ENCODE results near the gene EIF2S2.

Gene EIF2S2

DNA sequence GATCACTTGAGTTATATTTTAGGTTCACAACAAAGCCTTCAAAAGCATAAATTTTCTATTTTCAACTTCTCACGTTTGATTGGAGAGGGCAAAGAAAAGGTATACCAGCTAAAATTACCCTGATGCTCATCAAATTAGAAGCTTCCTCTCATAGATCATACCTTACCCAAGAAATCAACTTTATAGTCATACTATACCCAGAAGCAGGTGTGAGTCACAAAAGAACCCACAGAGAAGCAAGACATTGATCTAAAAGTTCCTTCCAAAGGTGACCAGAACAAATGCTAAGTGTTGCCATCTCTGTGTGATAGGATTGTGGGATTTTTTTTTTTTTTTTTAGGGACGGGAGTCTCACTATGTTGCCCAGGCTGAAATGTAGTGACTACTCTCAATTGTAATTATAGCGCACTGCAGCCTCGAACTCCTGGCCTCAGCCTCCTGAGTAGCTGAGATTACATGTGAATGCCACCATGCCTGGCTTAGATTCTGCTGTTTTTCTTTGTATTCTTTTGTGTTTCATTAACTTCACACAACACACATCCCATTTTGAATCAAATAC, 3.3 kb downstream of the EIF2S2 start:
- TF ChIP-seq ZNF384 (IDR thresholded peaks at IDR 0.05) (no peak), FOXK2 (IDR thresholded peaks at IDR 0.05) (no peak), NFRKB (IDR thresholded peaks at IDR 0.05) (no peak), L3MBTL2 (conservative IDR thresholded peaks at IDR 0.05) (no peak), HDGF (IDR thresholded peaks at IDR 0.05; ENCODE audit: borderline replicate concordance) (no peak), SP1 (IDR thresholded peaks at IDR 0.05) (no peak), ELF4 (IDR thresholded peaks at IDR 0.05) (no peak), FOXM1 (IDR thresholded peaks at IDR 0.05; ENCODE audit: borderline replicate concordance) (no peak), LEF1 (IDR thresholded peaks at IDR 0.05; ENCODE audit: borderline replicate concordance) (no peak), BHLHE40 (IDR thresholded peaks at IDR 0.05; ENCODE audit: borderline replicate concordance) (no peak), SUZ12 (IDR thresholded peaks at IDR 0.05) (no peak), ARNT (IDR thresholded peaks at IDR 0.05) (no peak), TARDBP (IDR thresholded peaks at IDR 0.05) (no peak), FOXA1 (IDR thresholded peaks at IDR 0.05) (no peak), CTBP1 (IDR thresholded peaks at IDR 0.05; ENCODE audit: borderline replicate concordance) (no peak)
- TF ChIP-seq, protein P1, sequence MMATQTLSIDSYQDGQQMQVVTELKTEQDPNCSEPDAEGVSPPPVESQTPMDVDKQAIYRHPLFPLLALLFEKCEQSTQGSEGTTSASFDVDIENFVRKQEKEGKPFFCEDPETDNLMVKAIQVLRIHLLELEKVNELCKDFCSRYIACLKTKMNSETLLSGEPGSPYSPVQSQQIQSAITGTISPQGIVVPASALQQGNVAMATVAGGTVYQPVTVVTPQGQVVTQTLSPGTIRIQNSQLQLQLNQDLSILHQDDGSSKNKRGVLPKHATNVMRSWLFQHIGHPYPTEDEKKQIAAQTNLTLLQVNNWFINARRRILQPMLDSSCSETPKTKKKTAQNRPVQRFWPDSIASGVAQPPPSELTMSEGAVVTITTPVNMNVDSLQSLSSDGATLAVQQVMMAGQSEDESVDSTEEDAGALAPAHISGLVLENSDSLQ (IDR thresholded peaks at IDR 0.05) = no peak
- CTCF ChIA-PET = interaction anchor here (0.7 kb wide), 1 partner anchor 172 kb away, joined by 6 read pairs; no protein-coding TSS in a partner anchor
- POLR2A ChIA-PET = interaction anchor here (1.3 to 1.5 kb wide), 2 partner anchors 8 to 14 kb away, joined by 4 to 6 read pairs; no protein-coding TSS in a partner anchor
- DNase-seq (ENCODE audit: extremely low spot score) = no peak

DNA sequence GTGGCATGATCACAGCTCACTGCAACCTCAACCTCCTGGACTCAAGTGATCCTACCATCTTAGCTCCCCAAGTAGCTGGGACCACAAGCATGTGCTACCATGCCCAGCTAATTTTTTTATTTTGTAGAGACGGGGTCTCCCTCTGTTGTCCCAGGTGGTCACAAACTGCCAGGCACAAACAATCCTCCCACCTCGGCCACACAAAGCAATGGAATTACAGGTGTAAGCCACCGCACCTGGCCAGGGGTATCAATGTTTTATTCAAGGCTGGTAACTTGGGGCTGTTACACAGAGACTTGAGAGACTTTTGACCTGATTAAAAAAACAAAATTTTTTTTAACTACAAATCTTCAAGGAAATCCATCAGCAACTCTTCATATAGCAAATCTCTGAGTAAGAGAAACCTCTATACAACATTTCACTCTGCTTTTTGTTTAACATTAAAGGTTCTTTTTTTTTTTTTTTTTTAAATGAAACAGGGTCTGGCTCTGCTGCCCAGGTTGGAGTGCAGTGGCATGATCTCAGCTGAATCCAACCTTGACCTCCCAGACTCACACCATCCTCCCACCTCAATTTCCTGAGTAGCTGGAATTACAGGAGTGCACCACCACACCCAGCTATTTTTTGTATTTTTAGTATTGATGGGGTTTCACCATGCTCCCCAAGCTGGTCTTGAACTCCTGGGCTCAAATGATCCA, 5.9 kb downstream of the EIF2S2 start:
- CTCF ChIA-PET = no interaction called here
- no peak for DNase-seq (ENCODE audit: extremely low spot score)
- POLR2A ChIA-PET = no interaction called here
- TF ChIP-seq L3MBTL2 (conservative IDR thresholded peaks at IDR 0.05) = no peak
- TF ChIP-seq FOXK2 (IDR thresholded peaks at IDR 0.05) = no peak
- no peak for TF ChIP-seq ELF4 (IDR thresholded peaks at IDR 0.05)
- no peak for TF ChIP-seq TARDBP (IDR thresholded peaks at IDR 0.05)
- no peak for TF ChIP-seq LEF1 (IDR thresholded peaks at IDR 0.05; ENCODE audit: borderline replicate concordance)
- TF ChIP-seq, protein P1 (IDR thresholded peaks at IDR 0.05) = no peak
- TF ChIP-seq HDGF (IDR thresholded peaks at IDR 0.05; ENCODE audit: borderline replicate concordance) = no peak
- no peak for TF ChIP-seq ARNT (IDR thresholded peaks at IDR 0.05)

- no peak for DNase-seq (ENCODE audit: extremely low spot score)
- TF ChIP-seq ZNF384 (IDR thresholded peaks at IDR 0.05) (no peak), FOXM1 (IDR thresholded peaks at IDR 0.05; ENCODE audit: borderline replicate concordance) (no peak), ELF4 (IDR thresholded peaks at IDR 0.05) (no peak)
- TF ChIP-seq, protein P1 (IDR thresholded peaks at IDR 0.05) = no peak
- CTCF ChIA-PET = no interaction called here
- POLR2A ChIA-PET = interaction anchor here (0.8 to 2.7 kb wide), 2 partner anchors 8 to 21 kb away, joined by 3 to 21 read pairs; partner anchors contain the start of gene EIF2S2
Observed at GRCh38 chr20:34104059-34104458, 8.0 kb downstream of the EIF2S2 start.

DNA sequence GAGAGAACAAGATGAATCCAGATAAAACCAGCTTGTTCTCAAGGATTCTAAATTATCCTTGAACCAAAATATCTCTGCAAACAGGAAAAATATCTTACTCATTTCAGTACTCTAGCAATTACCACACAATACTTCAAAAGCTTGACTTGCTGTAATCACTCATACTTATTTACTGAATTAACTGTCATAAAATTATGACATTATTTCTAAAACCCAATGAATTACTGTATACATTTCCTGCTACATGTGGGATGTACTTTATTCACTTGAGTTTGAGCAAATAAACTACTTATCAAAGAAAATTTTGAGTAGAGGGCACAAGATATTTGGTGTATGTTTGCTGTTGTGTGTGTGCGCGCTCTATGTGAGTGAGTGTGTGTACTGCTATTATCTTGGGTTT, 9.7 kb downstream of the EIF2S2 start:
- POLR2A ChIA-PET = interaction anchor here (2.7 kb wide), 1 partner anchor 10 kb away, joined by 21 read pairs; the partner anchor contains the start of gene EIF2S2
- no peak for DNase-seq (ENCODE audit: extremely low spot score)
- no peak for TF ChIP-seq ZNF384 (IDR thresholded peaks at IDR 0.05)
- TF ChIP-seq, protein P1 (IDR thresholded peaks at IDR 0.05) = no peak
- TF ChIP-seq NFRKB (IDR thresholded peaks at IDR 0.05) = no peak
- no peak for TF ChIP-seq LEF1 (IDR thresholded peaks at IDR 0.05; ENCODE audit: borderline replicate concordance)
- no peak for TF ChIP-seq SUZ12 (IDR thresholded peaks at IDR 0.05)
- TF ChIP-seq TARDBP (IDR thresholded peaks at IDR 0.05) = no peak
- TF ChIP-seq HDGF (IDR thresholded peaks at IDR 0.05; ENCODE audit: borderline replicate concordance) = no peak
- TF ChIP-seq ELF4 (IDR thresholded peaks at IDR 0.05) = no peak
- no peak for TF ChIP-seq L3MBTL2 (conservative IDR thresholded peaks at IDR 0.05)
- no peak for TF ChIP-seq ARNT (IDR thresholded peaks at IDR 0.05)
- TF ChIP-seq FOXM1 (IDR thresholded peaks at IDR 0.05; ENCODE audit: borderline replicate concordance) = no peak
- TF ChIP-seq BHLHE40 (IDR thresholded peaks at IDR 0.05; ENCODE audit: borderline replicate concordance) = no peak
- no peak for TF ChIP-seq FOXA1 (IDR thresholded peaks at IDR 0.05)
- TF ChIP-seq SP1 (IDR thresholded peaks at IDR 0.05) = no peak
- no peak for TF ChIP-seq FOXK2 (IDR thresholded peaks at IDR 0.05)
- TF ChIP-seq CTBP1 (IDR thresholded peaks at IDR 0.05; ENCODE audit: borderline replicate concordance) = no peak
- CTCF ChIA-PET = no interaction called here

- CTCF ChIA-PET = no interaction called here
- DNase-seq (ENCODE audit: extremely low spot score) = no peak
- TF ChIP-seq SP1 (IDR thresholded peaks at IDR 0.05) (no peak), NFRKB (IDR thresholded peaks at IDR 0.05) (no peak), HDGF (IDR thresholded peaks at IDR 0.05; ENCODE audit: borderline replicate concordance) (no peak), LEF1 (IDR thresholded peaks at IDR 0.05; ENCODE audit: borderline replicate concordance) (no peak)
- POLR2A ChIA-PET = interaction anchor here (1.8 to 2.0 kb wide), 3 partner anchors 9 to 12 kb away, joined by 5 to 18 read pairs (median 6); partner anchors contain the start of gene EIF2S2
Observed at GRCh38 chr20:34100576-34100975, 11.5 kb downstream of the EIF2S2 start.

Data from HEK293T (cell line).